ENCODE results near the gene UNG. TPM values are rescaled to one million over a fixed set of nuclear protein-coding genes. Genes with fewer than 3 reads are reported as not detected.

UNG gene
- total and polyA plus RNA-seq, 2 donors (not counting 3 experiments of a cell fraction or from before 2014, with no cell fraction given) = 21.5 to 46.7 TPM

DNA sequence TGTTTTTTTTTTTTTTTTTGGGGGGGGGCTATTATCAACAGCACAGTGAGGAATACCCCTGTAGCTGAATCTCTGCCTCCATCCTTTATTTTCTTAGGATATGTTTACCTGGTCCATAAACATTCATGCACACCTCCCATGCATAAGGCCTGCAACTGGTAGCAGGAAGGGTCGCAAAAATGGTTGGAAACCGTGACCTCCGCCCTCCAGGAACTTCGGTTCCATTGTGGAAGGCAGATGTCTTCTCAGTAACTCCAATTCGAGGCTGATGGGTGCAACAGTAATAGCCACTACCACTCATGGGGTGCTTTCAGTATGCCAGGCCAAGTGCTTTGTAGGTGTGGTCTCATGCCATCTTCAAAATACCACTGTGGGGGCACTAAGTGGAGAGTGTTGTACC, 59.2 kb downstream of the UNG start:
- H3K36me3 ChIP-seq (ENCODE audit: control insufficient read depth in 2 of 2, extremely low read depth in 1 of 2, insufficient read depth in 2 of 2, low read length in 2 of 2) = no peaks in the 10 kb centered on the region
- FAIRE-seq = no peak
- H3K27ac ChIP-seq (ENCODE audit: insufficient read depth, low read depth, low read length) = no peak overlapping the region
- H3K9me1 ChIP-seq (replicated peaks; ENCODE audit: control insufficient read depth, extremely low read depth, insufficient read depth, low read length) = no peaks in the 10 kb centered on the region
- H3K4me1 ChIP-seq (ENCODE audit: control insufficient read depth, extremely low read depth, insufficient read depth, low read length) = no peaks in the 10 kb centered on the region
- ChIA-PET CTCF (no interaction called here), POLR2A (no interaction called here)
- H4K20me1 ChIP-seq (replicated peaks; ENCODE audit: control insufficient read depth, extremely low read depth, insufficient read depth, low read length) = no peaks in the 10 kb centered on the region
- DNase-seq (ENCODE audit: low read depth, low spot score) = no peak
- H3K79me2 ChIP-seq (ENCODE audit: control insufficient read depth, insufficient read depth, low read length) = no peaks in the 10 kb centered on the region
- TF ChIP-seq POLR2A (IDR thresholded peaks at IDR 0.05; ENCODE audit: low read depth, low read length) (no peak), POLR2AphosphoS5 (IDR thresholded peaks at IDR 0.05; ENCODE audit: insufficient read depth, low read depth, low read length) (no peak), EZH2 (IDR thresholded peaks at IDR 0.05; ENCODE audit: borderline replicate concordance, low read depth, low read length, severe bottlenecking) (no peak), JUN (IDR thresholded peaks at IDR 0.05; ENCODE audit: borderline replicate concordance, insufficient read depth, insufficient read length, low read depth) (no peak), FOS (IDR thresholded peaks at IDR 0.05; ENCODE audit: borderline replicate concordance, insufficient read depth, low read length) (no peak)
- TF ChIP-seq, protein P1, sequence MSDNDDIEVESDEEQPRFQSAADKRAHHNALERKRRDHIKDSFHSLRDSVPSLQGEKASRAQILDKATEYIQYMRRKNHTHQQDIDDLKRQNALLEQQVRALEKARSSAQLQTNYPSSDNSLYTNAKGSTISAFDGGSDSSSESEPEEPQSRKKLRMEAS (IDR thresholded peaks at IDR 0.05; ENCODE audit: insufficient read depth, insufficient read length) = no peak
- H3K4me2 ChIP-seq (ENCODE audit: insufficient read depth, low read length) = no peak overlapping the region
- no peak overlapping the region for H3K4me3 ChIP-seq (replicated peaks in 1 of 3; ENCODE audit: insufficient read depth in 1 of 3, low read depth in 1 of 3, low read length in 3 of 3)
- H2AFZ ChIP-seq (ENCODE audit: low read depth, low read length) = no peak overlapping the region
- H3K9ac ChIP-seq (replicated peaks; ENCODE audit: extremely low read depth, insufficient read depth, low read length) = no peak overlapping the region
- H3K9me3 ChIP-seq (replicated peaks; ENCODE audit: control insufficient read depth, insufficient read depth, low read length) = no peaks in the 10 kb centered on the region
- BruUV-seq (replicated peaks) = no TSS peak
- no peaks in the 10 kb centered on the region for H3K27me3 ChIP-seq (ENCODE audit: control insufficient read depth in 2 of 2, insufficient read depth in 2 of 2, low read length in 2 of 2)
- dilution Hi-C loops (cut with MboI; ENCODE audit: extremely low pct_ligation_motif_present, low sequenced_read_pairs) (no loop called here), intact Hi-C loops (cut with micrococcal nuclease) (no loop called here)

DNA sequence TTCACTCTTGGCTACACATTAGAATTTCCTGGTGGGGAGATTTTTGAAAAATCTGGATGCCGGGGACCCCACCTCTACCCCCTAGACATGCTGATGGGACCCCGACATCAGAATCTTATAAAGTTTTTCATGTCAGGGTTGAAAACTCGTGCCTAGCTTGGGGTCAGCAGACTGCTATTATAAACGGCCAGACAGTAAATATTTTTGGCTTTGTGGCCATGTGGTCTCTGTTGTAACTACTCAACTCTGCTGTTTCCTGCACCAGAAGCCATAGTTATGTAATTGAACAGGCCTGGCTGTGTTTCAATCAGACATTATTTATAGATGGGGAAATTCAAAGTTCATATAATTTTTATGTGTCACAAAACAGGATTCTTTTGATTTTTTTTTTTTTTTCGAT, 60.6 kb downstream of the UNG start:
- no peak overlapping the region for H3K9ac ChIP-seq (replicated peaks; ENCODE audit: extremely low read depth, insufficient read depth, low read length)
- no TSS peak for BruUV-seq (replicated peaks)
- no peaks in the 10 kb centered on the region for H3K79me2 ChIP-seq (ENCODE audit: control insufficient read depth, insufficient read depth, low read length)
- DNase-seq (ENCODE audit: low read depth, low spot score) (no peak), FAIRE-seq (no peak)
- intact Hi-C loops (cut with micrococcal nuclease) (no loop called here), dilution Hi-C loops (cut with MboI; ENCODE audit: extremely low pct_ligation_motif_present, low sequenced_read_pairs) (no loop called here)
- ChIA-PET POLR2A (no interaction called here), CTCF (no interaction called here)
- no peak overlapping the region for H3K4me3 ChIP-seq (replicated peaks in 1 of 3; ENCODE audit: insufficient read depth in 1 of 3, low read depth in 1 of 3, low read length in 3 of 3)
- H3K9me1 ChIP-seq (replicated peaks; ENCODE audit: control insufficient read depth, extremely low read depth, insufficient read depth, low read length) = no peaks in the 10 kb centered on the region
- H4K20me1 ChIP-seq (replicated peaks; ENCODE audit: control insufficient read depth, extremely low read depth, insufficient read depth, low read length) = no peaks in the 10 kb centered on the region
- H3K4me2 ChIP-seq (ENCODE audit: insufficient read depth, low read length) = no peak overlapping the region
- TF ChIP-seq, protein P1 (IDR thresholded peaks at IDR 0.05; ENCODE audit: insufficient read depth, insufficient read length) = no peak
- no peak for TF ChIP-seq POLR2AphosphoS5 (IDR thresholded peaks at IDR 0.05; ENCODE audit: insufficient read depth, low read depth, low read length)
- TF ChIP-seq, protein P2, sequence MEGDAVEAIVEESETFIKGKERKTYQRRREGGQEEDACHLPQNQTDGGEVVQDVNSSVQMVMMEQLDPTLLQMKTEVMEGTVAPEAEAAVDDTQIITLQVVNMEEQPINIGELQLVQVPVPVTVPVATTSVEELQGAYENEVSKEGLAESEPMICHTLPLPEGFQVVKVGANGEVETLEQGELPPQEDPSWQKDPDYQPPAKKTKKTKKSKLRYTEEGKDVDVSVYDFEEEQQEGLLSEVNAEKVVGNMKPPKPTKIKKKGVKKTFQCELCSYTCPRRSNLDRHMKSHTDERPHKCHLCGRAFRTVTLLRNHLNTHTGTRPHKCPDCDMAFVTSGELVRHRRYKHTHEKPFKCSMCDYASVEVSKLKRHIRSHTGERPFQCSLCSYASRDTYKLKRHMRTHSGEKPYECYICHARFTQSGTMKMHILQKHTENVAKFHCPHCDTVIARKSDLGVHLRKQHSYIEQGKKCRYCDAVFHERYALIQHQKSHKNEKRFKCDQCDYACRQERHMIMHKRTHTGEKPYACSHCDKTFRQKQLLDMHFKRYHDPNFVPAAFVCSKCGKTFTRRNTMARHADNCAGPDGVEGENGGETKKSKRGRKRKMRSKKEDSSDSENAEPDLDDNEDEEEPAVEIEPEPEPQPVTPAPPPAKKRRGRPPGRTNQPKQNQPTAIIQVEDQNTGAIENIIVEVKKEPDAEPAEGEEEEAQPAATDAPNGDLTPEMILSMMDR (IDR thresholded peaks at IDR 0.05; ENCODE audit: extremely low read depth in 1 of 2, insufficient read depth in 1 of 2, low read depth in 1 of 2, low read length in 2 of 2) = no peak
- no peak for TF ChIP-seq MYC (IDR thresholded peaks at IDR 0.05; ENCODE audit: low read depth, low read length)
- TF ChIP-seq FOS (IDR thresholded peaks at IDR 0.05; ENCODE audit: borderline replicate concordance, insufficient read depth, low read length) = no peak
- TF ChIP-seq EZH2 (IDR thresholded peaks at IDR 0.05; ENCODE audit: borderline replicate concordance, low read depth, low read length, severe bottlenecking) = no peak
- H3K4me1 ChIP-seq (ENCODE audit: control insufficient read depth, extremely low read depth, insufficient read depth, low read length) = no peaks in the 10 kb centered on the region
- H3K27me3 ChIP-seq (ENCODE audit: control insufficient read depth in 2 of 2, insufficient read depth in 2 of 2, low read length in 2 of 2) = no peaks in the 10 kb centered on the region
- H3K36me3 ChIP-seq (ENCODE audit: control insufficient read depth in 2 of 2, extremely low read depth in 1 of 2, insufficient read depth in 2 of 2, low read length in 2 of 2) = no peaks in the 10 kb centered on the region
- H2AFZ ChIP-seq (ENCODE audit: low read depth, low read length) = no peak overlapping the region
- H3K27ac ChIP-seq (ENCODE audit: insufficient read depth, low read depth, low read length) = no peak overlapping the region
- no peaks in the 10 kb centered on the region for H3K9me3 ChIP-seq (replicated peaks; ENCODE audit: control insufficient read depth, insufficient read depth, low read length)

Measured in endothelial cell of umbilical vein (primary cell).